Caco-2 (cell line): Measurements from ENCODE around the gene PPP4R1. TPM values are rescaled to one million over a fixed set of nuclear protein-coding genes. Genes with fewer than 3 reads are reported as not detected.

Experiments used
- BruUV-seq: library from RNA; stranded (reverse); fragments of 400-500 nt; replicated peaks from 2 replicates; lab custom pipeline; 2021; lab: Mats Ljungman, UMichigan
- CTCF ChIA-PET: fragments of 300-600 bp; sonication (Branson Sonifier 250); formaldehyde crosslinking; loops from one replicate; lab custom pipeline; 2022; ENCODE audit warnings: antibody characterized with exemption; lab: Charles Lee
- POLR2A ChIA-PET: fragments of 300-600 bp; sonication (Branson Sonifier 250); formaldehyde crosslinking; loops from one replicate; lab custom pipeline; 2022; ENCODE audit warnings: antibody characterized with exemption; lab: Charles Lee
- DNase-seq, 2 experiments: peaks; one replicate each; pipeline versions ENCODE4 v3.0.0 to v3.0.0-alpha.2; 2020 to 2022
- H3K27me3 ChIP-seq: replicated peaks from 2 replicates; pipeline ENCODE4 v1.6.0; 2011; ENCODE audit warnings: low read length; ENCODE audit not compliant: control insufficient read depth, insufficient read depth
- H3K36me3 ChIP-seq: 2 replicates; pipeline ENCODE4 v1.5.1; 2011; ENCODE audit warnings: low read length; ENCODE audit not compliant: control insufficient read depth, insufficient read depth
- H3K4me1 ChIP-seq: fragments of 250-450 bp; sonication (Bioruptor Pico); 2 replicates; pipeline ENCODE4 v1.5.1; 2020; ENCODE audit warnings: mild to moderate bottlenecking
- H3K4me3 ChIP-seq: 2 replicates; pipeline ENCODE4 v1.5.1; 2011; ENCODE audit warnings: low read depth, mild to moderate bottlenecking, control low read depth, low read length
- H3K9me3 ChIP-seq: fragments of 250-450 bp; sonication (Bioruptor Pico); 2 replicates; pipeline ENCODE4 v1.5.1; 2020; ENCODE audit warnings: mild to moderate bottlenecking, moderate library complexity
- H3K27ac Mint-ChIP-seq: one replicate; pipeline ENCODE4 v1.8.0; 2022; ENCODE audit warnings: mixed read lengths; ENCODE audit not compliant: unreplicated experiment
- H3K27me3 Mint-ChIP-seq: one replicate; pipeline ENCODE4 v1.8.0; 2022; ENCODE audit warnings: mixed read lengths; ENCODE audit not compliant: insufficient read depth, unreplicated experiment
- H3K36me3 Mint-ChIP-seq: one replicate; pipeline ENCODE4 v1.8.0; 2022; ENCODE audit warnings: mild to moderate bottlenecking, mixed read lengths; ENCODE audit not compliant: insufficient read depth, unreplicated experiment
- H3K4me1 Mint-ChIP-seq: one replicate; pipeline ENCODE4 v1.8.0; 2022; ENCODE audit warnings: low read depth, mixed read lengths; ENCODE audit not compliant: unreplicated experiment
- H3K4me3 Mint-ChIP-seq: one replicate; pipeline ENCODE4 v1.8.0; 2022; ENCODE audit warnings: mild to moderate bottlenecking, moderate library complexity, mixed read lengths; ENCODE audit not compliant: unreplicated experiment
- H3K9me3 Mint-ChIP-seq: one replicate; pipeline ENCODE4 v1.8.0; 2022; ENCODE audit warnings: mixed read lengths; ENCODE audit not compliant: unreplicated experiment
- CTCF ChIP-seq, 2 experiments: fragments of 200-600 bp in 1 of 2; IDR thresholded peaks; 1 replicate in 1 of 2; 2 replicates in 1 of 2; pipeline versions ENCODE4 v1.5.1 to v1.8.0; 2011 to 2022; ENCODE audit warnings: antibody characterized with exemption in 1 of 2, control low read depth in 1 of 2, inconsistent platforms in 1 of 2, low read depth in 1 of 2, low read length in 1 of 2, mild to moderate bottlenecking in 1 of 2, moderate library complexity in 1 of 2; ENCODE audit not compliant: insufficient read depth in 1 of 2, severe bottlenecking in 1 of 2, unreplicated experiment in 1 of 2
- intact Hi-C: fragments of 100-400 bp; cut with micrococcal nuclease; formaldehyde crosslinking; loops from one replicate; pipeline ENCODE4 v1.10.0; 2022; ENCODE audit not compliant: unreplicated experiment
- total RNA-seq: library from RNA; stranded (reverse); gene quantifications from 2 replicates; pipeline ENCODE4 v1.2.3, GENCODE V29; 2022

The PPP4R1 gene
- total RNA-seq, 1 experiment from 2014 or later = 96.6 TPM

- H3K27me3 Mint-ChIP-seq = no peaks in the 10 kb centered on the region
- POLR2A ChIA-PET = interaction anchor here (0.6 to 1.2 kb wide), 3 partner anchors 39 to 232 kb away, joined by 3 to 4 read pairs (median 3); partner anchors contain the start of gene TWSG1
- intact Hi-C loops = loop anchor here (1.0 to 10.0 kb wide), 7 partner anchors 11 to 379 kb away; partner anchors contain the start of genes ANKRD12 and TWSG1
- Histone ChIP-seq H3K9me3 (no peaks in the 10 kb centered on the region), H3K4me3 (no peak overlapping the region), H3K4me1 (peaks cover 28% of the 10 kb centered on the region), H3K27me3 (no peaks in the 10 kb centered on the region), H3K36me3 (no peaks in the 10 kb centered on the region)
- H3K36me3 Mint-ChIP-seq = peaks cover 19% of the 10 kb centered on the region
- peaks cover 9% of the 10 kb centered on the region for H3K4me1 Mint-ChIP-seq
- peak; percentile 55 to 66 for DNase-seq
- BruUV-seq = no TSS peak
- no peak for TF ChIP-seq CTCF (IDR thresholded peaks at IDR 0.05; ENCODE audit: insufficient read depth in 1 of 2, low read depth in 1 of 2, low read length in 1 of 2, severe bottlenecking in 1 of 2, unreplicated experiment in 1 of 2)
- CTCF ChIA-PET = interaction anchor here (0.5 to 1.0 kb wide), 3 partner anchors 39 to 121 kb away, joined by 4 read pairs; partner anchors contain the start of gene RALBP1
- peak overlapping the region; percentile 76 for H3K27ac Mint-ChIP-seq
- H3K4me3 Mint-ChIP-seq = no peak overlapping the region
- no peaks in the 10 kb centered on the region for H3K9me3 Mint-ChIP-seq
Measured at GRCh38 chr18:9513971-9514512, 100.3 kb downstream of the PPP4R1 start.

GRCh38 chr18:9508446-9509025, 105.8 kb downstream of the PPP4R1 start:
- POLR2A ChIA-PET = no interaction called here
- no TSS peak for BruUV-seq

More at GRCh38 chr18:9508446-9509025, 105.8 kb downstream of the PPP4R1 start:
- intact Hi-C loops = no loop called here
- Mint-ChIP-seq H3K4me3 (no peak overlapping the region), H3K27me3 (no peaks in the 10 kb centered on the region), H3K4me1 (peaks cover 23% of the 10 kb centered on the region), H3K27ac (peak overlapping the region; percentile 60), H3K9me3 (peaks cover 1% of the 10 kb centered on the region), H3K36me3 (peaks cover 6% of the 10 kb centered on the region)
- Histone ChIP-seq H3K27me3 (no peaks in the 10 kb centered on the region), H3K4me3 (no peak overlapping the region), H3K4me1 (peaks cover 2% of the 10 kb centered on the region), H3K36me3 (no peaks in the 10 kb centered on the region), H3K9me3 (peaks cover 5% of the 10 kb centered on the region)
- DNase-seq = no peak
- TF ChIP-seq CTCF (IDR thresholded peaks at IDR 0.05; ENCODE audit: insufficient read depth in 1 of 2, low read depth in 1 of 2, low read length in 1 of 2, severe bottlenecking in 1 of 2, unreplicated experiment in 1 of 2) = no peak
- CTCF ChIA-PET = no interaction called here
